Sigmoid colon (tissue), 7 donors: ENCODE results near the gene MYEOV. TPM values are rescaled to one million over a fixed set of nuclear protein-coding genes. Genes with fewer than 3 reads are reported as not detected.
A peak's percentile ranks its signal among the peaks of the same experiment; 100 is the strongest.

Source experiments
- DNase-seq: peaks from one replicate; pipeline ENCODE4 v3.0.0-alpha.2; 2019
- H3K27ac ChIP-seq, 4 donors: fragments of 200-600 bp; sonication (generic); one replicate each; pipeline ENCODE4 v1.5.1; 2016 to 2019; ENCODE audit warnings: mild to moderate bottlenecking in 1 of 4
- H3K27me3 ChIP-seq, 3 donors: fragments of 200-600 bp; sonication (generic); one replicate each; pipeline ENCODE4 v1.5.1; 2019; ENCODE audit warnings: mild to moderate bottlenecking in 1 of 3
- H3K36me3 ChIP-seq, 4 donors: fragments of 200-600 bp; sonication (generic); one replicate each; pipeline ENCODE4 v1.5.1; 2016 to 2019
- H3K4me1 ChIP-seq, 4 donors: fragments of 200-600 bp; sonication (generic); one replicate each; pipeline ENCODE4 v1.5.1; 2017 to 2019
- H3K4me3 ChIP-seq, 4 donors: fragments of 200-600 bp; sonication (generic); one replicate each; pipeline ENCODE4 v1.5.1; 2017 to 2019; ENCODE audit warnings: mild to moderate bottlenecking in 2 of 4, moderate library complexity in 1 of 4
- H3K9me3 ChIP-seq, 4 donors: fragments of 200-600 bp in 3 of 4; sonication (generic) in 3 of 4; one replicate each; pipeline versions ENCODE4 v1.5.1 to v1.6.1; 2013 to 2019
- EP300 ChIP-seq, 4 donors: sonication (generic); formaldehyde crosslinking; IDR thresholded peaks; one replicate each; pipeline ENCODE4 v1.6.1; 2017; ENCODE audit warnings: antibody characterized with exemption in 4 of 4
- POLR2A ChIP-seq, 2 donors: fragments of 450-650 bp; IDR thresholded peaks; one replicate each; pipeline ENCODE4 v1.6.1; 2016; ENCODE audit warnings: antibody characterized with exemption in 2 of 2, mild to moderate bottlenecking in 2 of 2, moderate library complexity in 2 of 2
- POLR2AphosphoS5 ChIP-seq, 4 donors: sonication (generic); formaldehyde crosslinking; IDR thresholded peaks; one replicate each; pipeline ENCODE4 v1.6.1; 2017; ENCODE audit warnings: antibody characterized with exemption in 4 of 4
- WGBS, 2 donors: extraction: QIAGEN DNeasy Blood & Tissue Kit; methylation state at CpG; one replicate each; pipeline ENCODE4 v1.1.7; 2013; 5-methylcytosine and 5-hydroxymethylcytosine counted together
- intact Hi-C: fragments of 100-400 bp; cut with DNase I; formaldehyde crosslinking; loops from one replicate; pipeline ENCODE4 v1.15.1; 2023
- polyA plus RNA-seq, 3 donors: library from polyadenylated mRNA; stranded (reverse); fragments of 200-250 nt; gene quantifications; one replicate each; pipeline ENCODE4 v1.2.3, GENCODE V29; 2013
- total RNA-seq, 4 donors: library from RNA; depleted of rRNA; stranded (reverse); fragments of >200 nt; gene quantifications; one replicate each; pipeline ENCODE4 v1.1.0, GENCODE V29; 2016
- TF ChIP-seq, protein P1 (sequence below), 4 experiments: fragments of 450-650 bp in 3 of 4; fragments of 200-600 bp in 1 of 4; IDR thresholded peaks; one replicate each; pipeline ENCODE4 v1.5.1; 2016 to 2019; ENCODE audit warnings: antibody characterized with exemption in 4 of 4, mild to moderate bottlenecking in 3 of 4, moderate library complexity in 2 of 4
- donor health status: healthy with polysubstance abuse.
- donor health status: Bipolar disorder and iron deficiency.
- donor health status: healthy.

Gene MYEOV
- total and polyA plus RNA-seq, 7 donors, result 1.2 to 11.1 (median 10.1) TPM; not detected in 4

DNA sequence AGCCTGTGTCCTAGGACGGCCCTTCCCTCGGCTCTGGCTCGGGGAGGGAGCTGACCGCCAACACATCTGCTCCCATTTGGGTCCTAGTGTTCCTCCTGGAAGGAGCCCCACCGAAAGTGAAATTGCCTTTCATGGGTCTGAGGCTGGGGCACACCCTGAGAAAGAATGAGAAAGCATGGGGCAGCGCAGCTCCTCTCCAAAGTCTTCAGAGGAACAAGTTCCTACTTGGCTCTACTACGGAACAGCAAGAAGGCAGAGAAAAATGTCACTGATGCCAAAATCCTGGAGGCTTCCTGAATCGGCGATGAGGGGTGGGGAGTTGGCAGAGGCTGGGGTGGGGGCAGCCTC, 41.5 kb upstream of the MYEOV start:
- TF ChIP-seq POLR2AphosphoS5 (IDR thresholded peaks at IDR 0.05) (no peak), POLR2A (IDR thresholded peaks at IDR 0.05) (no peak), EP300 (IDR thresholded peaks at IDR 0.05) (no peak)
- TF ChIP-seq, protein P1, sequence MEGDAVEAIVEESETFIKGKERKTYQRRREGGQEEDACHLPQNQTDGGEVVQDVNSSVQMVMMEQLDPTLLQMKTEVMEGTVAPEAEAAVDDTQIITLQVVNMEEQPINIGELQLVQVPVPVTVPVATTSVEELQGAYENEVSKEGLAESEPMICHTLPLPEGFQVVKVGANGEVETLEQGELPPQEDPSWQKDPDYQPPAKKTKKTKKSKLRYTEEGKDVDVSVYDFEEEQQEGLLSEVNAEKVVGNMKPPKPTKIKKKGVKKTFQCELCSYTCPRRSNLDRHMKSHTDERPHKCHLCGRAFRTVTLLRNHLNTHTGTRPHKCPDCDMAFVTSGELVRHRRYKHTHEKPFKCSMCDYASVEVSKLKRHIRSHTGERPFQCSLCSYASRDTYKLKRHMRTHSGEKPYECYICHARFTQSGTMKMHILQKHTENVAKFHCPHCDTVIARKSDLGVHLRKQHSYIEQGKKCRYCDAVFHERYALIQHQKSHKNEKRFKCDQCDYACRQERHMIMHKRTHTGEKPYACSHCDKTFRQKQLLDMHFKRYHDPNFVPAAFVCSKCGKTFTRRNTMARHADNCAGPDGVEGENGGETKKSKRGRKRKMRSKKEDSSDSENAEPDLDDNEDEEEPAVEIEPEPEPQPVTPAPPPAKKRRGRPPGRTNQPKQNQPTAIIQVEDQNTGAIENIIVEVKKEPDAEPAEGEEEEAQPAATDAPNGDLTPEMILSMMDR (IDR thresholded peaks at IDR 0.05), result no peak
- intact Hi-C loops, result no loop called here
- Histone ChIP-seq H3K9me3 (peaks cover 0 to 9% (median 0%) of the 10 kb centered on the region in 4 donors), H3K4me1 (no peaks in the 10 kb centered on the region), H3K27ac (no peak overlapping the region), H3K36me3 (no peaks in the 10 kb centered on the region), H3K4me3 (no peak overlapping the region), H3K27me3 (peaks cover 0 to 13% (median 0%) of the 10 kb centered on the region in 3 donors)
- 73 to 78% methylated on average over 9 of the region's 9 CpGs for WGBS, 2 donors
- no peak for DNase-seq

DNA sequence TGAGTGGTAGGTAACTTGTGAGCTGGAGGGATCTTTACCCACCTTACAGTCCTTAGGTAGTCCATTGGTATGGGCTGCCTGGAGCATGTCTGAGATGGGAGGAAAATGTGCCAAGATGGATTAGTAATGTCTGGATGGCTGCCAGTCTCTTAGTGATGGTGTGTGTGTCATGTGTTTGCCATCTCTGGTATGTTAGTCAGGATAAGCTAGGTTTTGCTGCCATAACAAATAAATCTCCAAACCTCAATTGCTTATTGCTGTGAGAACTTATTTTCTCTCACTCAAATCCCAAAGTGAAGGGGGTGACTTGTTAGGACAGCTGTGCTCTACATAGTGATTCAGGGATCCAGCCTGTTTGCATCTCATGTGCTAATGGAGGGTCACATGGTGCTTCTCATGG, 40.9 kb upstream of the MYEOV start:
- H3K36me3 ChIP-seq, result no peaks in the 10 kb centered on the region
- intact Hi-C loops, result no loop called here
- peaks cover 0 to 9% (median 0%) of the 10 kb centered on the region in 4 donors for H3K9me3 ChIP-seq
- peaks cover 0 to 13% (median 0%) of the 10 kb centered on the region in 3 donors for H3K27me3 ChIP-seq
- H3K27ac ChIP-seq, result no peak overlapping the region
- TF ChIP-seq, protein P1 (IDR thresholded peaks at IDR 0.05), result no peak
- TF ChIP-seq EP300 (IDR thresholded peaks at IDR 0.05), result no peak
- TF ChIP-seq POLR2A (IDR thresholded peaks at IDR 0.05), result no peak
- TF ChIP-seq POLR2AphosphoS5 (IDR thresholded peaks at IDR 0.05), result no peak
- no peak overlapping the region for H3K4me3 ChIP-seq
- peak; percentile 21 for DNase-seq
- no peaks in the 10 kb centered on the region for H3K4me1 ChIP-seq

DNA sequence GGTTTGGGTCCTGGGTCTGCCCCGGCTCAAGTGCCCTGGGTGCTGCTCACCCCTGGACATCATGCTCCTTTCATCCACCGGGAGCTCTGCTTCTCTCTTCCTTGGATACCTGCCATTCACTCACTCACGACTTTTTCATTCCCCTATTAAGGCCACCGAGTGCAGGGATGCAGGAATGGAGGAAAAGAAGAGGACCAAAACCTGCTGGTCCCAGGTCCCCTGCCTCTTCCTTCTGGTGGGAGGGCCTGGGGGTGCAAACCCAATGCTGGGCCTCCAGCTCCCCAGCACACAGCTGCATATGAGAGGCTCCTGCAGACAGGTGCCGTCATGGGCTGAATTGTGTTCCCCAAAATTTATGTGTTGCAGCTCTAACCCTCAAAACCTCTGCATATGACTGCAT, 36.8 kb upstream of the MYEOV start:
- H3K9me3 ChIP-seq, result peaks cover 0 to 15% (median 0%) of the 10 kb centered on the region in 4 donors
- H3K4me1 ChIP-seq, result no peaks in the 10 kb centered on the region
- DNase-seq, result peak; percentile 30
- H3K36me3 ChIP-seq, result no peaks in the 10 kb centered on the region
- no peak overlapping the region for H3K27ac ChIP-seq
- intact Hi-C loops, result no loop called here
- no peaks in the 10 kb centered on the region for H3K27me3 ChIP-seq
- TF ChIP-seq, protein P1 (IDR thresholded peaks at IDR 0.05), result no peak
- TF ChIP-seq EP300 (IDR thresholded peaks at IDR 0.05) (no peak), POLR2A (IDR thresholded peaks at IDR 0.05) (no peak), POLR2AphosphoS5 (IDR thresholded peaks at IDR 0.05) (no peak)
- H3K4me3 ChIP-seq, result no peak overlapping the region
- WGBS, 2 donors, result 86 to 87% methylated on average over 5 of the region's 5 CpGs

DNA sequence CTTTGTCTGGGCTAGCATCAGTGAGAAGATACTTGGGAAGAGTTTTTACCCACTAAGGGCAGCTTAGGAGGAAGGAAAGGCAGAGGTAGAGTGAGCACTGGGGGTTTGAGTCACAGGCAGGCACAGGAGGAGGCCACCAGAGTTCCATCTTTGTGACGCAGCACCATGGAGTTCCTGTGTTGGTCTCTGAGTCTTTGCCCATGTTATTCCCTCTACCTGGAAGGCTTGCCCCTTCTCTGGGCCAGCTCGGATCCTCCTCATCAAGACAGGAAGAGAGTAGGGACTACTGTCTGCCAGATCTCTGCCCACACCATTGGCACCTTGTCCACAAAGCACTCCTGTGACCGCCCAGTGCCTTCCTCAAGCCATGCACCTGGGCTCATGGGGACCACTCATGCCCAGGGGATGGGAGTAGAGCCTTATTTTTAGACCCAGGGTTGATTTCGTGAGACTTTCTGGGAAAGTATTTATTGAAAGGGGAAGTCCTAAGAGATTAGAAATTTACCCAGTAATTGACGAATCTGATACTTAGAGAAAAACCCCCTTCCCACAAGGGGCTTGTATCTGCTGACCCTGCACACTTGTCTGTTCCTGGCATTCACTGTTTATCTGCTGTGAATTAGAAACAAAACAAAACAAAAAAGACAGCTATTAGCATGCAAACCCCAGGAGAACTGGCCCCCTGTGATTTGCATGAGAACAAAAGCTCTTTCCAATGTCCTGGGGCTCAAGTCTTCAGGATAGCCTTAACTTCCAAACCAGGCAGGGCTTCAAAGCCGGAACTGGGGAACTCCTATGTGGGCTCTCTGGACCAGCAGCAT, 35.9 kb upstream of the MYEOV start:
- intact Hi-C loops, result no loop called here
- Histone ChIP-seq H3K4me3 (no peak overlapping the region), H3K4me1 (no peaks in the 10 kb centered on the region), H3K27me3 (no peaks in the 10 kb centered on the region), H3K27ac (no peak overlapping the region), H3K9me3 (peaks cover 0 to 15% (median 0%) of the 10 kb centered on the region in 4 donors), H3K36me3 (no peaks in the 10 kb centered on the region)
- WGBS, 2 donors, result 79 to 89% methylated on average over 6 of the region's 6 CpGs
- TF ChIP-seq EP300 (IDR thresholded peaks at IDR 0.05), result no peak
- TF ChIP-seq, protein P1 (IDR thresholded peaks at IDR 0.05), result no peak
- no peak for TF ChIP-seq POLR2A (IDR thresholded peaks at IDR 0.05)
- peak; percentile 30 for DNase-seq
